ENCODE measurements around the gene MPPED1.

The MPPED1 gene

DNA sequence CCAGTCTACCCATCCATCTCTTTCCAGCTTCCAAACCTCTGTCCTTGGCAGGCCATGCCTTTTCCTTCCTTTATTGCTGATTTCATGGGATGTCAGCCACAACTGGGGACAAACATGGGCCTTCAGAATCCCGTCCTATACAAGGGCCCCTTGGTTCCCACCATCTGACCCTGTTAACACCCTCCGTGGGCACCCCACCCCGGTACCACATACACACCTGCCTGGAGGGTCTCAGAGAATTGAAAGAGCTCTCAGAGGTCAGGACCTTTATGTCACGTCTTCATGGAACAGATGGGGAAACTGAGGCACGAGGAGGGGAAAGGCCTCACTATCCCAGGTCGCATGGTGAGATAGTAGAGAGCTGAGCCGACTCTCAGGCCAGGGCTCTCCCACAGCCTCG lies 53.0 kb downstream of the MPPED1 start:
- TF ChIP-seq, protein P1, sequence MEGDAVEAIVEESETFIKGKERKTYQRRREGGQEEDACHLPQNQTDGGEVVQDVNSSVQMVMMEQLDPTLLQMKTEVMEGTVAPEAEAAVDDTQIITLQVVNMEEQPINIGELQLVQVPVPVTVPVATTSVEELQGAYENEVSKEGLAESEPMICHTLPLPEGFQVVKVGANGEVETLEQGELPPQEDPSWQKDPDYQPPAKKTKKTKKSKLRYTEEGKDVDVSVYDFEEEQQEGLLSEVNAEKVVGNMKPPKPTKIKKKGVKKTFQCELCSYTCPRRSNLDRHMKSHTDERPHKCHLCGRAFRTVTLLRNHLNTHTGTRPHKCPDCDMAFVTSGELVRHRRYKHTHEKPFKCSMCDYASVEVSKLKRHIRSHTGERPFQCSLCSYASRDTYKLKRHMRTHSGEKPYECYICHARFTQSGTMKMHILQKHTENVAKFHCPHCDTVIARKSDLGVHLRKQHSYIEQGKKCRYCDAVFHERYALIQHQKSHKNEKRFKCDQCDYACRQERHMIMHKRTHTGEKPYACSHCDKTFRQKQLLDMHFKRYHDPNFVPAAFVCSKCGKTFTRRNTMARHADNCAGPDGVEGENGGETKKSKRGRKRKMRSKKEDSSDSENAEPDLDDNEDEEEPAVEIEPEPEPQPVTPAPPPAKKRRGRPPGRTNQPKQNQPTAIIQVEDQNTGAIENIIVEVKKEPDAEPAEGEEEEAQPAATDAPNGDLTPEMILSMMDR (IDR thresholded peaks at IDR 0.05) = no peak

DNA sequence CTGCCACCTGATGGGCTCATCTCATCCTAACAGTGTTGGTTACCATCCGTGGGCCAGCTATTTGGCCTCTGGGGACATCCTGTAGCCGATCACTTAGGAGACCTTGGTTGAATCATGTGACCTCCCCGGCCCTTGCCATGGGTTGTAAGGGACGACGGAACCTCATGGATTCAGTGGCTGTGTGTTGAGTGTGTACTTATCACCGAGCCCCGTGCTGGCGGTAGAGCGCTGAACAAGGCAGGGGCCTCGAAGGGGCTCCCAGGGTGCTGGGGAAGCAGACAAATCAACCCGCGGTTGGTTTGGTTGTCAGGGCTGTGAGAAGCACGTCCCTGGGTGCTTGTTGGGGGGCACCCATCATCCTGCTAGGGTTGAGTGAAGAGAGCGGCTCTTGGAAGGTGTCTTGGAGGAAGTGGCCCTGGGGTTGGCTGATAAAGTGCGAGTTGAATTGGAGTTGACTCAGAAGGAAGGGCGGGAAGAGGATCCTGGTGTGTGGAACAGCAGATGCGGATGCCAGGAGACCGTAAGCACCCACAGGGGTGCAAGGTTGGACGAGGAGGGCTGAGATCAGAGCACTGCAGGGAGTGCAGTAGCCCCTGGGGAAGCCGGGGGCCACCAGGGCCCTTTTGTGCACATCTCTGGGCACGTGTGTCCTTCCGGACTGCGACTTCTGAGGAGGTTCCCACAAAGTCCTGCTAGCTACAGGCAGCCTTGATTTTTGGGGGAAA lies 53.6 kb downstream of the MPPED1 start:
- TF ChIP-seq, protein P1 (IDR thresholded peaks at IDR 0.05) = no peak

DNA sequence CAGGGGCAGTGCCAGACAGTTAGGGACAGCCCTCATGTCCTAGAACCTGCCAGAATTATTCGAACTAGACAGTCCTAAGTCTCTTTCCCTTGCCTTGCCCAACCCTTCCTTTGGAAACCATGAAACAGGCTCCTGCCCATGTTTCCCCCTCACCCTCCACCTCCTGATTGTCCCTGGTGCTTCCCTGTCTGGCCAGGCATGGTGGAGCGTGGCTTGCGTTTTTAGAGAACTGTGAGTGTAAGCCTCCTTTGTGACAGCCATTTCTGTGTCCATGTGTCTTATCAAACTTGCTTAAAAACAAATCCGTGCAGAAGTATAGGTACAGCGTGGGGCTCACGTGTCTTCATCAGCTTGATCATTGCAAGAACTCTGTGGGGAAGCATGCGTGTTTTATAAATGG lies 54.9 kb downstream of the MPPED1 start:
- TF ChIP-seq, protein P1 (IDR thresholded peaks at IDR 0.05) = no peak

DNA sequence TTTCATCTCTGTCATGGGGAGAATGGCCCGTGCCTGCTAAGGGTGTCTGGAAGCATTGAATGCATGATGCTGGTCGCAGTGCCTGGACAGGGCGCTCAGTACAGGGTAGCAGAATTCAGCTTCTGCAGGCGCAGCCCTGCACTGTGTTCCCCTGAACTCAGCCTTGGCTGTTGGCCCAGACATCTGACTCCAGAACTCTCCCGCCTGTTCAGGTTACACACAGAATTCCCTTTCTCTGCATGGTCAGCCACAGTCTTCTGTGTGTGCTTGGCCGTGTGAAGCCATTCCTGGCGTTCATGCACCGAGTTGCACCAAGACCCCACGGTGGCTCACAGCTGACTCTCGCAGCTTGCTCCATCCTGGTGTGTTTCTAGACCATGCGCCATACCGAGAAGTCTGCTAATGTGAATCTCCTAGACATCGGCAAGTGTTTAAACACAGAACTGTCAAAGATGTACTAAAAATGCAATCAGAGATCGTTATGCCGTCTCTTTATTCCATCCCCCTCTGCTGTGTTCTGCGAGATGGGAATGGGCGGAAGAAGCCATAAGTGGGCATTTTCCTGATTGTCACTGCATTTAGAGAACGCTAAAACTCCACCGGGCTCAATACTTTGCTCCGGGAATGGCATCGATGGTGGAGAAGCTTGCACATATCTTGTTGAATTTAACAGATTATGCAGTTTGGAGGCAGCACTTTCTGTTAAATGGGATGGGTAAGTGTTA lies 55.6 kb downstream of the MPPED1 start:
- TF ChIP-seq, protein P1 (IDR thresholded peaks at IDR 0.05) = no peak

DNA sequence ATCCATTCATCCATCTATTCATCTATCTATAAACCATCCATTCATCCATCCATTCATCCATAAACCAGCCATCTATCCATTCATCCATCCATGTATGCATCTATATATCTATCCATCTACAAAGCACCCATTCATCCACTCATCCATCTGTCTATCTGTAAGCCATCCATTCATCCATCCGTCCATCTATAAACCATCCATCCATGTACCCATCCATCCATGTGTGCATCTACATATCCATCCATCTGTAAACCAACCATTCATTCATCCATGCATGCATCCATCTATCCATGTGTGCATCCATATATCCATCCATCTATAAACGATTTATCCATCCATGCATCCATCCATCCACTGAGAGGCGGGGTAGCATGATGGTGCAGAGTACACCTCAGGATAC lies 58.4 kb downstream of the MPPED1 start:
- TF ChIP-seq, protein P1 (IDR thresholded peaks at IDR 0.05) = no peak

DNA sequence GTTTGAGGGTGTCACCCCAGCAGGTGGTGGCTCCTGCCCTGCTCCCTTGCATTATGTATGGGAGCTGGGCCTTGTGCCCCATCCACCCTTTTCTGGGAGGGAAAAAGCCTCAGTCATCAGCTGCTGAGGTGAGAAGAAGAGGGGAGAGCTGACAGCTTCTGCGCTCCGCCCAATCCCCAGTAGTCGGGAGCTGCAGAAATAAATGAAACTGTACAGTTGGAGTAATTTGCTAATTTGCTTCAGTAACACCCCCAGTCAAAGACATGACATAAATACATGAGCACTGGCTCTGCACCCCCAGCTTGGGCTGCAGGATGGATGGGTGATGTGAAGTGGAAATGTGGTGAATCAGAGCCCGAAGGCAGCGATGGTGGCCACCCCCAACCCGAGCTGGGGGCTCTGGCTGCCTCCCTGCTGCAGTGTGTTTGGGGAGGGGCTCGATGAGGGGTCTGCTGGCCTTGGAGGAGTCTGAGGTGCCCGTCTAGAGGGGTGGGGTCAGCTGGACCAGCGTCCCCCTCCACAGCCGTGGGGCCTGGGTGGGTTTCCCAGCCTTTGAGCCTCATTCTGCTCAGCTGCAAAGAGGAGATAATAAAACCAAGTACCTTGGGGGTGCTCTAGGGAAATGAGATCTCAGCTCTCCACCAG lies 59.2 kb downstream of the MPPED1 start:
- TF ChIP-seq, protein P1 (IDR thresholded peaks at IDR 0.05) = no peak

DNA sequence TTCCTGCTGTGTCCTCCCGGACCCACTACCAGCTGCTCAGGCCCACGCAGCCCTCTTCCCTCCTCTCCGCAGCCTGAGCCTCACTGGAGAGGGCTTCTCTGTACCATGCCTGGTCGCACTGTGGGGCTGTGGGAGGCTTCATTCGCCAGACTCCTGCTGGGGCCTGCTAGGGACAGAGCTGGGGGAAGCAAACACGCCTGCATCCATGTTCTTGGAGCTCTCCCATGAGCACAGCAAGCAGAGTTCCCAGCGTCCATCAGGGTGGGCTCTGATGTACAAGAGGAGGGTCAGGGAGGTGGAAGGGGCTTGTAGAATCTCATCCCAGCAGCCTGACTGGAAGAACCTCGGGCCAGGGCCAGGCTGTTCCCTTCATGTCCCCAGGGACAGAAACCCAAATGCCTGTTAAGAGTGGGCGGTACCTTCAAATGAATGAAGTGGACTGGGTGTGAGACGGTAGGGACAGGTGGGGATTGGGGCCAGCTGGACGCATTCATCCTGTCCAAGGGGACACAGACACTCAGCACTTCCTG lies 59.9 kb downstream of the MPPED1 start:
- TF ChIP-seq, protein P1 (IDR thresholded peaks at IDR 0.05) = no peak

All from LNCAP (cell line).